ENCODE results near the gene ATP1A1.

ATP1A1 gene

DNA sequence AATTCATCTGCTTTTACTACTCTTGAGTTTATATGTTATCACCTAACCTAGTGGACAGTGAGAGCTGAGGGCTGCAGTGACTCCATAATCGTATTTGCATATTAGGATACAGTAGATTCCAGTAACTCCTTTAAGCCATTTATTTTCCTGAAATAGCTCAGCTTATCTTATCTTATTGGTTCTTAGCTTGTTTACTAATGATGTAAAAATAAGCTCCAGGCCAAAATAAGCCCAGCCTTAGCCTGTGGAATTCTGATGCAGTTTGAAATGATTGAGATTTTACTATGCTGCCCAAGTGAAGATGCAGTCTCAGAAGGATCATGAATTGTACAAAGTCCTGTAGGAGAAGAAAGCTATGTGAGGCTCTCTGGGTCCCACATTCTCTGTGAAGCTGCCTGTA, 18.1 kb downstream of the ATP1A1 start:
- DNase-seq (ENCODE audit: low read depth in 2 of 2): no peak

DNA sequence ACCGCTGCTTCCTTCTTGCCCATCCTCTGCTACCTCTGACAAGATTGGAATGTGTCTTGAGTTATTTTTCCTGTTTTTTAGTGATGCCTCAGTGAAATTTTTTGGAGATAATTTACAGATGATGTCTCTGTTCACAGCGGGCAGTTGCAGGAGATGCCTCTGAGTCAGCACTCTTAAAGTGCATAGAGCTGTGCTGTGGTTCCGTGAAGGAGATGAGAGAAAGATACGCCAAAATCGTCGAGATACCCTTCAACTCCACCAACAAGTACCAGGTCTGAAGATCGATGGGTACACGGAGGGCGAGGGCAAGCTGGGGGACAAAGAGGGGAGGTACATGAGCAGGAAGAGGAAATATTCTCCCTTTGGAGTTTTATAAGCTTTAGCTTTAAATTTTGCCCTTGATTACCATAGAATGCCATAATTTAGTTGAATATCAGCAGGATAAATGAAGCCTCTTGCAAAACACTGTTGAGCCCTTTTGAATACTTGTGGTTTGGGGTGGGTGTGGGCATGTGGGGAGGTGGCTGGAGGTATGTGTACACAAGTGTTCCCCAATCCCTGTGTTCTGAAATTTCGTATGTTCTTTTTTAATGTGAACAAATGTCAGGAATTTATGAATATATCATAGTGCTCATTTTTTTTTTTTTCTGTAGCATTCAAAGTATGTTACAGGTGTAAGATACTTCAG, 19.8 kb downstream of the ATP1A1 start:
- DNase-seq (ENCODE audit: low read depth in 2 of 2): no peak

DNA sequence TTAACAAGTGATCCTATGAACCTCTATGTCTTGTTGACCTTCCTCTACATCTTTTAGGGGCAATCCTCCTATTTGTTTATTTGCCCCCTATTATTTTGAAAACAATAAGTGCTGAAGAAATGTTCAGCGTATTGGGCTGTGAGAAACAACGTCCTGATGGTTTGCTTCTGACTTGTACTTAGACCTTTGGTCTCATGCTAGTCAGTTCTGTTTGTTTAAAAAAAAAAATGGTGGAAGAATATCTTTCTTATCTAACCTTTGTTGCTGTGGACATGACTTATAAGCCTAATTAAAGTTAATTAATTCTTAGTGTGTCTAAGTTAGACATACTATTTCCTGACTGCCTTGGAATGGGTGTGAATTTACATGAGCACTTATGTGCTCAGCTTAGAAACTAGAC, 20.7 kb downstream of the ATP1A1 start:
- no peak for DNase-seq (ENCODE audit: low read depth in 2 of 2)

DNA sequence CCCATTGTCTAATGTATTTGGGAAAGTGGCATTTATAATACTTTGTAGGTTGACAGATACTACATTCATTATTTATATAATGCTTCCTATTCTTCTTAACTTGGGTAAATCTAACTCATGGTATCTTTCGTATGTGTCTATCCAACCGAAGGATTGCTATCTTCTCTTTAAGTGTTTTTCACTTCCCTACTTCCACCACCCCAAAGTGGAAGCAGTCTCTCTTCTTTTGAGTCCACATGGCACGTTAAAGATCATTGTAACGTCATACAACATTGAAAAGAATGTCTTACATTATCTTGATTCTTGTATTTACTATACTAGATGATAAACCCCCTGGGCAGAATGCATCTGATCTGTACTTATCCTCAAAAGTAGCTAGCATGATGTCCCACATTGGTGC, 21.2 kb downstream of the ATP1A1 start:
- DNase-seq (ENCODE audit: low read depth in 2 of 2): no peak

DNA sequence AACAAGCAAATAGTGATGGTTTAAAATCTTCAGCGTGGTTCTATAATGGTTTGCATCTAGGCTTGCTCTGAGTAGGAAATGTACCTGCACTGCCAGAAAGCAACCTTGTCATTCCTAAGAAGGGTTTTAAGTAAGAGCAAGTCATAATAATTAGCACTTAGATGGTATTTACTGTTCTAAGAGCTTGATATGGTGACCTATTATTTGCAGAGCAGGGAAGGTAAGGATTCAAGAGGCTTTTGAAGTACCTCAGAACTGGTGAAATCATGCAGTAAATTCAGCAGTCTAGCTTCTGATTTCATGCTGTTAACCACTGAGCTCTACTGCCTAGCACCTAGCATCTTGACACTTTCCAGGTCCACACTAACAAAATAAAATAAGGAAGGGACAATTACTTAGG, 23.7 kb downstream of the ATP1A1 start:
- no peak for DNase-seq (ENCODE audit: low read depth in 2 of 2)

DNA sequence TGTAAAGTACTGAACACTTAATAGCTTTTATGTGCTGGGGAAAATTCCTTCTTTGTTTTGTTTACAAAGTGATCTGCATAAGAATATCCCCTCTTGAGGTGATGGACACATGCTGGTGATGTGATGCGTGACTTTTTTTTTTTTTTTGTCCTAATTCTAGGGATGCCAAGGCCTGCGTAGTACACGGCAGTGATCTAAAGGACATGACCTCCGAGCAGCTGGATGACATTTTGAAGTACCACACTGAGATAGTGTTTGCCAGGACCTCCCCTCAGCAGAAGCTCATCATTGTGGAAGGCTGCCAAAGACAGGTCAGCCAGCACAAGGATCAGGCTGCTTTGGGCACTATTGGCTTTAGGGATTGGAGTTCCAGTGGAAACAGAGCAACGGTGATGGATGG, 24.7 kb downstream of the ATP1A1 start:
- DNase-seq (ENCODE audit: low read depth in 2 of 2): no peak

DNA sequence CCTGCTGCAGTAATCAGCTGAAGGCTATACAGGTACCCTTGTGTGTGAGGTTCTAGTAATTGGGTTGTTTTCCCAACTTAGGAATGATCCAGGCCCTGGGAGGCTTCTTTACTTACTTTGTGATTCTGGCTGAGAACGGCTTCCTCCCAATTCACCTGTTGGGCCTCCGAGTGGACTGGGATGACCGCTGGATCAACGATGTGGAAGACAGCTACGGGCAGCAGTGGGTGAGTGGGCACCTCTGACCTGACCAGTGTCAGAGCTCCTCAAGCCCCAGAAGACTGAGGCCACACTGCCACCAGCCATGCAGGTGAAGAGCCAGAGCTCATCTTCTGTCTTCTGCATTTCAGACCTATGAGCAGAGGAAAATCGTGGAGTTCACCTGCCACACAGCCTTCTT, 27.7 kb downstream of the ATP1A1 start:
- DNase-seq (ENCODE audit: low read depth in 2 of 2): no peak

DNA sequence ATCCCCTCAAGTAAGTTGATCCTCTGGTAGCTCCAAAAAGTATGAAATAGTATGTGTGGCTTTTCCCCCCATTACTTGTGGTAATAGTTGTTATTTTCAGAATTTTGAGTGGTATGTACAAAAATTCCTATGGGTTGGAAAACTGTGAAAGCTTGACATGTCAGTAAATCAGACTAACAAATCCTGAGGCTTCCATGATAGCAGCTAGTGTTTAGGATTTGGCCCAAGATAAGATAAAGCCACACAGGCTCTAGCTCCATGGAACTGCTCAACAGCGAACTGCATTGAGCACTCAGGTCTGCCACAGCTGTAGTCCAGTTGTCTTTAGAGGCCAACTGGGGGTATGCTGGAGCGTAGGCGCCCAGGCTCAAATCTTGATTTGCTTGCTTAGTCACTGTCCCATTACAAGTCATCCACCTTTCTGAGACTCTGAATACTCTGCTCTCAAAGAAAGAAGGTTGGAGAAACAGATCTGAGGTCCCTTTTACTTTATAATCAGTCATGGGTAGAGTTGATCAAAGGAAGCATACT, 28.7 kb downstream of the ATP1A1 start:
- DNase-seq (ENCODE audit: low read depth in 2 of 2): no peak

DNA sequence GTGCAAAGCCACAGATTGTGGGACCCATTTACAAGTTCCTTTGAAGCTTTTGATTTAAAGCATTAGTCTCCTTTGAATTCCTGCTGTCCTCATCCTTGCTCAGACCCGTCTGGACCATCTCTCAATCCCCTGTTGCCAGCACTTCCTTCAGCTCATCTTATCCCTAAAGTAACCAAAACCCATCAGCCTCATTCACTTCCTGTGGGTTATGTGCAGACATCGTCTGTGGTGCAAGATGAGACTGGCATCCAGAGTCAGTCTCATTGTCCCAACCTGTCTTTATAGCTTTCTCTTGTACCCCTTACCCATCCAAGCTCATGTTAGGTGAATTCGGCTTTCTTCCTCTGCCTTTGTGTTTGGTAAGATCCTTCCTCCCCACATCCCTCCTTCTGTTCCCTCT, 29.3 kb downstream of the ATP1A1 start:
- no peak for DNase-seq (ENCODE audit: low read depth in 2 of 2)

DNA sequence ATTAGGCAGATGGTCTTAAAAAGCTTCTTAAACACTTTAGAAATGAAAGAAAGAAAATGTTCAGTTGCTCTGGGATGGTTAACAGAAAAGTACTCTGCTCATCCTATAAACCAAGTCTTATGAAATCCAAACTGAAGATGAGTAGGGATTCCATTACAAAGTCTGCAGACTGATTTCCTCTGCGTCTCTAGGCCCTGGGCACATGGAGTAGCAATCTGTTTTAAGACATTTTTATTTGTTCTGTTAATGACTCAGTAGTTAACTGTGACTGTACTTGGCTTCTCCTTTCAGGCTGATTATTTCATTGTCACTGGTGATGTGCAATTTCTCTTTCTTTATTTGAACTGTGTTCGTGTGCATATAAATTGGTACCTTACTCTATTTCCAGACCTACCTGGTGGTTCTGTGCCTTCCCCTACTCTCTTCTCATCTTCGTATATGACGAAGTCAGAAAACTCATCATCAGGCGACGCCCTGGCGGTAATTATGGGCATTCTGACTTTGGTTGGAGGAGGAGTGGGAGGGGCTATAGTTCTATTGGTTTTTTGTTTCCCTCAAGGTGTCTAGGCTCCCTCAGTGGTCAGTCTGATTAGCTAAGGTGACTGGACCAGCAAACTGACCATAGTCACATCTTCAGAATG, 30.6 kb downstream of the ATP1A1 start:
- DNase-seq (ENCODE audit: low read depth in 2 of 2): no peak

DNA sequence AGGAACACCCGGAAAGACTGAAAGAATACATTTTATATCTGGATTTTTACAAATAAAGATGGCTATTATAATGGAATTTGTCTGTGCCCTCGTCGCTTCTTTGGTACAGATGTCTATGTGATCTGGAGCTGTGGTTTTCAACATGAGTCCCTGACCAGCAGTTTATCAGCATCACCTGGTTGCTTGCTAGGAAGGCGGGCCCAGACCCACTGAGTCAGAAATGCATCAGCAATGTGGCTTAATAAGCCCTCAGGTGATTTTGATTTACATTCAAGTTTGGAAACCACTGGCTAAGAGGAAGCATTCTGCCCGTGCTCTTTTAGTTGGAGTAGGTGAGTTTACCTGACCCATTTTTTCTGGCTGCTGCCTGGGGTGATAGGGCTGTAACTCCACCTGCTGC, 31.7 kb downstream of the ATP1A1 start:
- DNase-seq (ENCODE audit: low read depth in 2 of 2): no peak

DNA sequence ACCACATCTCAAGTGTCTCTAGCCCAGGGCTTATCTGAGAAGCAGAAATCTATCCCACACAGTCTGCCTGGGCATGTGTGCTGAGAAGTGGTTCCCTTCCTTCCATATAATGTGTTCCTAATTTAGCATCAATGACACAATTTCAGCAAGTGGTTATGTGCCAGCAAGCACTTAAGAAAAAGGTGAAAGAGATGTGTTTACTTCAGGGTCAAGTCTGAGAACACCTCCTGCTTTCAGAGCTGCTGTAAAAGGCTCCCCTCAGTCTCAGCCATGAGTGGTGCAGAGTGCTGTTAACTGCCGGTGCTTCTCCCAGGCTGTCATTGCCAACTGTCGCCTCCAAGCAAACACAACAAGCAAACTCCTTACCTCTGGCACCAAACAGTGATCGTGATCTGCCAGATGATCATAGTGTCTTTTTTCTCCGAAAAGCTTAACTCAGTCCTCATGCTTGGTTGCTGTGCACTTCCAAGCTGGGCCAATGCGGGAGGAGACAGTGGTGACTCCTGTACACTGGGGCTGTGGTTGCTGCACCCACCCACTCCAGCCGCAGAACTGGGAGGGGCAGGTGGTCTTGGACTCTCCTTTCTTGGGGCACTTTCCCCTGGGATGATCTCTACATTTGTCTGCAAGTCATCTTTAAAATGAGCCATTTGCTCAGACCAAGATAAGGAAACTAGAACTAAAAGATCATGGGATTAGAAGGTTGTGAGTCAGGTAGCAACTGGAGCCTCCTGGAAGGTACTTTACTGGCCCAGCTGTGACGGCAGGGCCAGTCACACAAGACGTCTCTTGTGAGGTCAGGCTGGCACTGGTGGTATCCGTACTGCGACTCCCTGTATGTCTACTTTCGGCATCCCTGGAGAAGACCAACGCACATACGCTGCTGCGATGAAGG, 32.4 kb downstream of the ATP1A1 start:
- DNase-seq (ENCODE audit: low read depth in 2 of 2): no peak

DNA sequence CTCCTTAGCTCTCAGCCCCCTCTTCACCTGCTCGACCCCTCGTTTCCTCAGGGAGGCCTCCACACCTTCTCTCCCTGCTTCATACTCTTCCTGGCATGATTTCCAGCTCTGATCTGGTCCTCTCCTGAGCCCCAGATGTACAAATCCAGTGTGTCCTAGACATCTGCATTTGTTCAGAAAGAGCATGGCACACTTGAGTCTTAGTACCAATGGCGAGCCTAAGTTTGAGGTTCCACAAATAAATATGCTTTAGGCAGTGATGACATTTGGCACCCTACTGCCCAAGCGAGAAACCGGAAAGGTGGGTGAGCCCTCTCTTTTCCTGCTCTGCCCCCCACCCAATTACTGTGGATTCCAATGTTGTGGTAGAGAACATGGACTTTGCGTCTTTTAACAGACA, 34.0 kb downstream of the ATP1A1 start:
- DNase-seq (ENCODE audit: low read depth in 2 of 2): no peak

DNA sequence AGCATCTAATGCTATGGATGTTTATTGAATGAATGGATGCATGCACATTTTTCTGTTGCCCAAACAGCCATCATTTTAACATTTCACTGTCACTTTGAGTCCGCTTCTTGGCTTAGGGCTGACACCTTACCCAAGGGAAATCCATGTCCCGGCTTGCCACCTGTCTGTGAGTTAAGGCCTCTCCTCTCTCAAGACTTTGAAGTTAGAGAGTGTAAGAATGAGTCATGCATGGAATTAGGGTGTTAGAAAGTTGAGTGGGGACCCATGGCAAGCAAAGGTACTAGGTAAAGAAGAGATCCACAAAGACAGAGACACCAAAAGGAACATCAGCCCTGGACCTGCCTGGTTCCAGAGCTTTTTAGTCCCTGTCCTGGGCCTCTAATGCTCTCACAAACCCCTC, 35.1 kb downstream of the ATP1A1 start:
- DNase-seq (ENCODE audit: low read depth in 2 of 2): no peak

DNA sequence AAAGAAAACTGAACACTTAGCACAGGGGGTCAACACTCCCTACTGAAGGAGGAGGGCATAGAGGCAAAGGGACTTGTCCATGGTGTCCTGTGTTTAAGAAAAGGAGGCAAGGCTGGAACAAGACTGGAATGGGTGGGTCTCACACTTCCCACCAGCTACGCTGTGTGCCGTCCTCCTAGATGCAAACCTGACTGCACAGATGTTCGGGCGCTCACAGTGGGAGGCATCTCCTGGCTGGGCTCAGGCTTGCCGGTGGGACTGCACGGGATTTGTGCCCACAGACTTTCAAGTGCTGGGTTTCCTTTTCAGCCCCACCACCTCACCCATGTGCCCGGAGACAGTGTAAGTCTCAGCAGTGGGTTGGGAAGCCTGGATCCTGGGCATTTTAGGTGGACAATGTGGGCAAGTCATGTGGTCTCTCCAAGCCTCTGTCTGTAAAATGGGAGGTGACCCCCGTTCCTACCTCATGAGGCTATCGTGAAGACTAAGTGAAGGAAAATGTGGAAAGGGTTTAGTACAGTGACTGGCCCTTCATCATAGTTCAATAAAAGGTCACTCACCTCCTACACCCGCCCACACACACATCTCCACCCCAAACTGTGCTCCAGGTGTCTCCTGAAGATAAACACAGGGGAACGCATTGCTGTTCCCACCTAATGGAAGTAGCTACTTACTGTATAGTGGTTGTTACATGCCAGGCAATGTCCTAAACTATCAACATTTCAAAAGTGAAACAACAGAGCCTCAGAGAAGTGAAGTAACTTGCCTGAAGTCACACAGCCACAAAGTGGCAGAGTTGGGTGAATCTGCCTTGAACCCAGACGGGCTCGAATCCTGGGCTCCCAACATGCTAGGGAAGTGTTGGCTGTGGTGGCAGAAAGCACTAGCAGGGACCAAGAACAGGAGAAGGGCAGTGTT, 36.0 kb downstream of the ATP1A1 start:
- no peak for DNase-seq (ENCODE audit: low read depth in 2 of 2)

DNA sequence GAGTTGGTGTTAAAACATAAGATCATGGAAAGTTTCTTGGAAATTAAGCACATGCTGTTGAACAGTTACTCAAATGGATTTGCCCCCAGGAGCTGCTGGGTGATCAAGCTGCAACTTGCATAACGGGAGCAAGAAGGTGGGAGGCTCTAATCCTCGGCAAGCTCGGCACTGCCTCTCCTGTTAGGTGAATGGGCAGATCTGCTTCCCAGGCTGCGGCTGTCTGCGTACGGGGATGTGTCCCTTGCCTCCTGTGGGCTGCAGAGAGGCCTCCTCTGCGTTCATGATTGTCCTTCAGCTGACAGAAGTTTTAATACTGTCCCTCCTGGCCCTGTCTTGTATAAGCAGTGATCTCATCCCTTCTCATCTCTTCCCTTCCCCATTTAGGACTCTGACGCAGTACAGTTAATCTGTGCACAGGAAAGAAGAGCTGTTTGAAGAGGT, 36.7 kb downstream of the ATP1A1 start:
- no peak for DNase-seq (ENCODE audit: low read depth in 2 of 2)

DNA sequence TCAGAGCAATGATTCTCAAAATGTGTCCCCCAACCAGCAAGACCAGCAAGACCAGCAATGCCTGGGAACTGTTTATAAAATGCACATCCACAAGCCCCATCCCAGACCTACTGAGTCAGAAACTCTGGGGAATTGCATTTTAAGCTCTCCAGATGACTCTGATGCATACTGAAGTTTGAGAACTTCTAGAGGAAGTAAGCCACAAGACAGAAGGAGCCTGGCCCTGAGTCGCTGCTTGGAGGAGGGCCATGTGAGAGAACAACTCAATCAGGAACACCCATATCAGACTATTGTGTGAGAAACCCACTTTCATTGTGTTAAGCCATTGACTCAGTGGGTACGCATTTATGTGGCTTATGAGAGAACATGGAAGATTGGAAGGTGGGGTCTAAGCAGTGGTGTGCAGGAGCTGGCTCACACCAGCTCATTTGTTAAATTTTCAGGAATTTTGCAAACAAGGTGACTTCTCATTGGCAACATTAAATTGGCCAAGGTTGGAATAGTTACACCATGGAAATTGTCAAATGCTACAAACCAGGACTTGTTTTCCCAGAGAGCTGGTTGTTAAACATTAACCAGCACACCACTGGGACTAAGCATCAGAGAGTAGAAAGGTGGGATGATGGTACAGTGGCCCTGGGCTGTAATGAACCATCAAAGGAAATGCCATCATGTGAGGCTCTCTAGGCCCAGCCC, 38.9 kb downstream of the ATP1A1 start:
- peak; percentile 35 to 36 for DNase-seq (ENCODE audit: low read depth in 2 of 2)

DNA sequence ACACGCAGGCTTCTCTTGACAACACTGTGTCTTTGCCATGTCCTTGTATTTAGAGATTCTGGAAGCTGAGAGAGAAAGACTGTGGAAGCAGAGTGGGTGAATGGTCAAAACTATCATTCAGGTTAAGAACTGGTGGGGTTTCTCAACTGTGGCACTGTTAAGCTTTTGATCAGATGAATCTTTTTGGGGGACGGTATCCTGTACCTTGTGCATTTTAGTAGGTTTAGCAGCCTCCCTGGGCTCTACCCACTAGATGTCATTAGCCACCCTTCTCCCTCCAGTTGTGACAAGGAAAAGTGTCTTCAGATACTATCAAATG, 39.4 kb downstream of the ATP1A1 start:
- no peak for DNase-seq (ENCODE audit: low read depth in 2 of 2)

DNA sequence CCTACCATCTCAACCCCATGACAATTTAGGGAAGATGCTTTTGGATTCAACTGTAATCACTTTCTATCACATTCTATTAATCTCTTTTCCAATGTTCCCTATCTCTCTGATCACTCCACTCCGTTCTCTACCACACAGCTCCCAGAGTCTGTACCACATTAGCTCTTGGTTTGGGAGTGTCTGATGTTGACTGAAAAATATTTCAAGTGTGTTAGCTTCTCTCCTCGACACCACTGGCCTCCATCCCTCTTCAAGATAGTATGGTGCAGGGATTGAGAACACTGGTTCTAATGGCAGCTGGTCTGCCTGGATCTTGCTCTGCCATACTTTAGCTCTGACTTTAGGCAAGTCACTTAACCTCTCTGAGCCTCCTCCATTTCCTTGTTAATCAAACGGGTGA, 39.9 kb downstream of the ATP1A1 start:
- DNase-seq (ENCODE audit: low read depth in 2 of 2): no peak

DNA sequence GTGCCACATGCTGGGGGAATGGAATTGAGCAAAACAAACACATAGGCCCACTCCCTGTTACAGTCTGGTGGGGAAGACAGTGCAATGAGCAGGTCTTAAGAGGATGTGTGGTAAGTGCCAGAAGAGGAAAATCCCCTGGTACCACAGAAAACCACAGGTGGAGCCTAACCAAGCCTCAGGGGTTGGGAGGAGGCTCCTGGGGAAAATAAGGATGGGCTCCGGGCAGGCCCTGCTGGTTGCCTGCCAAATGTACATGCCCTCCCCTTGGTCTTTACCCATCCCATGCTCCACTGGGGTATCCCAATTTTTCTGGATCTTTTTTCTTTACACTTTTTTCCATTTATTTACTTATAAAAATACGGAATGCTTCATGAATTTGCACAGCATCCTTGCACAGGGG, 40.4 kb downstream of the ATP1A1 start:
- DNase-seq (ENCODE audit: low read depth in 2 of 2): no peak

DNA sequence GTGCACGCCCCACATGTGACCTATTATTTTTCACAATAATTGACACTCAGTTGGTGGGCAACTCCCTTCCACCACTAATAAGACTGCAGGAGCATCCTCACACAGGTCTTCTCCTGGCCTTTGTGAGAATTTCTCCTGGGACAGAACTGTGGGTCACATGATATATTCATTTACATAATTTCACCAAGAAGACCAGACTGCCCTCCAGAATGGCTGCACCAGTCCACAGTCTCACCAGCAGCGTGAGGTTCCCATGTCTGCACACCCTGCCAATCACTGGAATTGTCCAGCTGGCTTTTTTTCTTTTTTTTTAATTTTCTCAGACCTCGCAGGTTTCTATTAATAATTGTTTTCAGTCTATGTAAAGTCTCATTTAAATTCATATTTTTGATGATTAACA, 41.3 kb downstream of the ATP1A1 start:
- no peak for DNase-seq (ENCODE audit: low read depth in 2 of 2)

Data from fibroblast of skin of left quadriceps (primary cell).